ENCODE results near the gene SUCLA2.
"Not testable (repeated sequence)": the region's sequence is repeated elsewhere in the genome, so short reads cannot be mapped to it uniquely, and the experiment has no call there.

Gene SUCLA2

GRCh38 chr13:47955836-47956235 is 45.2 kb downstream of the SUCLA2 start:
- H3F3A ChIP-seq (ENCODE audit: low read depth) = no peaks in the 10 kb centered on the region
- no peak overlapping the region for H3K9ac ChIP-seq (ENCODE audit: low read depth, low read length, poor library complexity, severe bottlenecking)

DNA sequence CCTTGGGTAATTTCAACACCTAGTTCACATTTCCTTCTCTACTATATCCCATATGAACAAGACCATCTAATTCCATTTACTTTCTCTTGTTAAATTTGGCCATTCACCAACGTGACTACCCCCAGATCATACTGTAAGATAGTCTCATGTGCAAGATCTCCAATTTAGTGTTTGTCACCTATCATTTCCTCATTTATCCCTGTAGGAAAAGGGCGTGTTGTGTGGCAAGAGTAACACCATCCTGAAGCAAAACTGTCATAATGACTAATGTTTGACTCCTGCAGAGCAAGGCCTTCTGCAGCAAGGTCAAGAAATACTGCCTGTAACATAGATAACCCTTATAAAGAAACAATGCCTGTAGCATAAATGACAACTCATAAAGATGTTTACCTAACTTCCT is 51.3 kb downstream of the SUCLA2 start:
- no peaks in the 10 kb centered on the region for H3K4me1 ChIP-seq (ENCODE audit: insufficient read depth, low read length, poor library complexity, severe bottlenecking)
- no peaks in the 10 kb centered on the region for H3F3A ChIP-seq (ENCODE audit: low read depth)
- no peaks in the 10 kb centered on the region for H3K9me3 ChIP-seq (ENCODE audit: insufficient read depth, low read depth, low read length)
- no peak overlapping the region for H3K4me2 ChIP-seq (ENCODE audit: low read depth, low read length, poor library complexity, severe bottlenecking)
- peaks cover 57% of the 10 kb centered on the region; the same call in 1 of the 2 replicates for H3K36me3 ChIP-seq (ENCODE audit: insufficient read depth, low read length)
- no peaks in the 10 kb centered on the region for H3K79me2 ChIP-seq (ENCODE audit: insufficient read depth, low read length)
- no peaks in the 10 kb centered on the region for H3K27me3 ChIP-seq (ENCODE audit: insufficient read depth, low read length, poor library complexity, severe bottlenecking)
- H3K4me3 ChIP-seq (ENCODE audit: low read length, poor library complexity, severe bottlenecking) = no peak overlapping the region
- TF ChIP-seq CTCF (conservative IDR thresholded peaks at IDR 0.05; ENCODE audit: low read length) (no peak), EZH2phosphoT487 (IDR thresholded peaks at IDR 0.05; ENCODE audit: borderline replicate concordance) (no peak)
- H3K9me2 ChIP-seq (replicated peaks; ENCODE audit: low read depth, low read length) = no peaks in the 10 kb centered on the region
- no peak overlapping the region for H2AFZ ChIP-seq (ENCODE audit: low read length)
- H4K20me1 ChIP-seq (ENCODE audit: insufficient read depth, low read length, poor library complexity, severe bottlenecking) = no peaks in the 10 kb centered on the region
- no peak overlapping the region for H3K9ac ChIP-seq (ENCODE audit: low read depth, low read length, poor library complexity, severe bottlenecking)

More at GRCh38 chr13:47955836-47956235, 45.2 kb downstream of the SUCLA2 start:
- Histone ChIP-seq H2AFZ (ENCODE audit: low read length) (no peak overlapping the region), H3K4me3 (ENCODE audit: low read length, poor library complexity, severe bottlenecking) (no peak overlapping the region), H3K4me2 (ENCODE audit: low read depth, low read length, poor library complexity, severe bottlenecking) (no peak overlapping the region), H3K9me2 (replicated peaks; ENCODE audit: low read depth, low read length) (no peaks in the 10 kb centered on the region), H3K4me1 (ENCODE audit: insufficient read depth, low read length, poor library complexity, severe bottlenecking) (no peaks in the 10 kb centered on the region), H3K27me3 (ENCODE audit: insufficient read depth, low read length, poor library complexity, severe bottlenecking) (peaks cover 8% of the 10 kb centered on the region), H3K79me2 (ENCODE audit: insufficient read depth, low read length) (no peaks in the 10 kb centered on the region), H3K36me3 (ENCODE audit: insufficient read depth, low read length) (peaks cover 72% of the 10 kb centered on the region; the same call in 1 of the 2 replicates), H4K20me1 (ENCODE audit: insufficient read depth, low read length, poor library complexity, severe bottlenecking) (no peaks in the 10 kb centered on the region), H3K9me3 (ENCODE audit: insufficient read depth, low read depth, low read length) (peaks cover 37% of the 10 kb centered on the region; the same call in 1 of the 2 replicates)
- TF ChIP-seq EZH2phosphoT487 (IDR thresholded peaks at IDR 0.05; ENCODE audit: borderline replicate concordance) (no peak), CTCF (conservative IDR thresholded peaks at IDR 0.05; ENCODE audit: low read length) (no peak)

DNA sequence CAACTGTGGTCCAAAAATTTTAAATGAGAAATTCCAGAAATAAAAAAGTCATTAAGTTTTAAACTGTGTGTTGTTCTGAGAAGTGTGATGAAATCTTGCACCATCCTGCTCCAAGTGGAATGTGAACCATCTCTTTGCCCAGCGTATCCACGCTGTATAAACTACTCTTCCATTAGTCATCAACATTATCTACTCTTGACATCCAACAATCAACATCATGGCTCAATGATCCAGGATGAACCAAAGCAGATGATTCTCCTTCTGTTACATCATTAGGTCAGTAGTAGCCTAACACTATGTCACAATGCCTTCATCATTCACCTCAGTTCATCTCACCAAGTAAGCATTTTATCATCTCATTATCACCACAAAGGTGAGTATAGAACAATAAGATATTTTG is 55.3 kb downstream of the SUCLA2 start:
- H2AFZ ChIP-seq (ENCODE audit: low read length) = no peak overlapping the region
- no peak overlapping the region for H3K9ac ChIP-seq (ENCODE audit: low read depth, low read length, poor library complexity, severe bottlenecking)
- no peaks in the 10 kb centered on the region for H3K27me3 ChIP-seq (ENCODE audit: insufficient read depth, low read length, poor library complexity, severe bottlenecking)
- no peaks in the 10 kb centered on the region for H3K9me3 ChIP-seq (ENCODE audit: insufficient read depth, low read depth, low read length)
- H3F3A ChIP-seq (ENCODE audit: low read depth) = no peaks in the 10 kb centered on the region
- H3K9me2 ChIP-seq (replicated peaks; ENCODE audit: low read depth, low read length) = no peaks in the 10 kb centered on the region
- peaks cover 52% of the 10 kb centered on the region; the same call in 1 of the 2 replicates for H3K36me3 ChIP-seq (ENCODE audit: insufficient read depth, low read length)
- no peak overlapping the region for H3K4me2 ChIP-seq (ENCODE audit: low read depth, low read length, poor library complexity, severe bottlenecking)
- no peak for TF ChIP-seq CTCF (conservative IDR thresholded peaks at IDR 0.05; ENCODE audit: low read length)
- no peak for TF ChIP-seq EZH2phosphoT487 (IDR thresholded peaks at IDR 0.05; ENCODE audit: borderline replicate concordance)
- no peak overlapping the region for H3K4me3 ChIP-seq (ENCODE audit: low read length, poor library complexity, severe bottlenecking)
- H3K4me1 ChIP-seq (ENCODE audit: insufficient read depth, low read length, poor library complexity, severe bottlenecking) = no peaks in the 10 kb centered on the region
- no peaks in the 10 kb centered on the region for H4K20me1 ChIP-seq (ENCODE audit: insufficient read depth, low read length, poor library complexity, severe bottlenecking)
- H3K79me2 ChIP-seq (ENCODE audit: insufficient read depth, low read length) = no peaks in the 10 kb centered on the region

- not testable (repeated sequence) for H3K9me3 ChIP-seq (ENCODE audit: insufficient read depth, low read depth, low read length); H3F3A ChIP-seq (ENCODE audit: low read depth); H3K9me2 ChIP-seq (replicated peaks; ENCODE audit: low read depth, low read length); H3K4me2 ChIP-seq (ENCODE audit: low read depth, low read length, poor library complexity, severe bottlenecking); H2AFZ ChIP-seq (ENCODE audit: low read length); H3K27me3 ChIP-seq (ENCODE audit: insufficient read depth, low read length, poor library complexity, severe bottlenecking); H4K20me1 ChIP-seq (ENCODE audit: insufficient read depth, low read length, poor library complexity, severe bottlenecking); H3K4me1 ChIP-seq (ENCODE audit: insufficient read depth, low read length, poor library complexity, severe bottlenecking); H3K79me2 ChIP-seq (ENCODE audit: insufficient read depth, low read length); H3K4me3 ChIP-seq (ENCODE audit: low read length, poor library complexity, severe bottlenecking); H3K9ac ChIP-seq (ENCODE audit: low read depth, low read length, poor library complexity, severe bottlenecking)
- peaks cover 52% of the 10 kb centered on the region; the same call in 1 of the 2 replicates for H3K36me3 ChIP-seq (ENCODE audit: insufficient read depth, low read length)
These were observed 55.9 kb downstream of the SUCLA2 start for GRCh38 chr13:47945146-47945545.

All from Loucy (cell line).